Loucy (cell line): ENCODE measurements around the gene ACCS.

Experiments used
- CTCF ChIP-seq: fragments of 200-600 bp; sonication (generic); conservative IDR thresholded peaks from 2 replicates; pipeline ENCODE4 v1.5.1; 2014; ENCODE audit warnings: mild to moderate bottlenecking, antibody characterized with exemption, low read length
- EZH2phosphoT487 ChIP-seq: fragments of 200-600 bp; IDR thresholded peaks from 2 replicates; pipeline ENCODE4 v1.6.1; 2018; ENCODE audit warnings: antibody characterized with exemption, mild to moderate bottlenecking, moderate library complexity, borderline replicate concordance

DNA sequence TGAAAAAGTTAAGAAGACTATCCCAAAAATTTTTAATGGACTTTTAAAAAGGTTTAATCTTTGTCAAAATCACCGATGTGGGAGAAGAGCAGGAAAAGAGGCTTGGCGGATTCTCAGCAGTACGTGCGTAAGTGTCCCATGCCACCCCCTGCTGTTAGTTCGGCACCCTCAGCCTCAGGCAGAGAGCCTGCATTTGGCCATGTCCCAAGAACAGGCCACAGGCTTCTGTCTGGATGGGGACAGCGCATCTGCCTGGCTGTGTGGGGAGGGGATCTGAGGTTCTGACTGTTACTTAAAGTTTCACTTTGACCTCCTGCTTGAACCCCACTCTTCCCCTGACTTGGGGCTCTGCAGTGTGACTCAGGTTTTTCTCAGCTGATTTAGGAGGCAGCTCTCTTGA lies 64.7 kb downstream of the ACCS start:
- TF ChIP-seq EZH2phosphoT487 = no peak
- TF ChIP-seq CTCF = no peak
